IMR-90 (cell line): ENCODE data around the gene RAB40C. TPM values are rescaled to one million over a fixed set of nuclear protein-coding genes. Genes with fewer than 3 reads are reported as not detected.

Experiments
- ATAC-seq: fragments of 200-7000 bp; cut with Tn5 transposase; 2 replicates; pipeline ENCODE4 v1.9.1; 2020; ENCODE audit warnings: low read depth, mild to moderate bottlenecking, moderate library complexity
- BruUV-seq: library from RNA; stranded (reverse); fragments of 400-500 nt; replicated peaks from 2 replicates; lab custom pipeline; 2021; lab: Mats Ljungman, UMichigan
- CTCF ChIA-PET: fragments of 300-600 bp; formaldehyde crosslinking; extraction: SDS; loops from one replicate; lab custom pipeline; 2021; ENCODE audit warnings: antibody characterized with exemption; lab: Yijun Ruan, JAX
- POLR2A ChIA-PET: fragments of 300-600 bp; sonication (Branson Sonifier 250); formaldehyde crosslinking; loops from one replicate; lab custom pipeline; 2022; ENCODE audit warnings: antibody characterized with exemption; ENCODE audit not compliant: unreplicated experiment; lab: Charles Lee
- DNase-seq: peaks from one replicate; pipeline ENCODE4 v3.0.0; 2013
- H2AFZ ChIP-seq: replicated peaks from 2 replicates; pipeline ENCODE3; 2013; ENCODE audit warnings: low read length, mild to moderate bottlenecking; ENCODE audit not compliant: poor library complexity
- H2AK5ac ChIP-seq: 2 replicates; pipeline ENCODE4 v1.6.1; 2013; ENCODE audit warnings: low read depth, low read length, inconsistent platforms
- H2AK9ac ChIP-seq: replicated peaks from 2 replicates; pipeline ENCODE3; 2013; ENCODE audit warnings: mild to moderate bottlenecking, low read depth, low read length, moderate library complexity; ENCODE audit not compliant: poor library complexity
- H2BK120ac ChIP-seq: 2 replicates; pipeline ENCODE4 v1.6.1; 2013; ENCODE audit warnings: low read depth, low read length, inconsistent platforms
- H2BK15ac ChIP-seq: 3 replicates; pipeline ENCODE4 v1.6.1; 2013; ENCODE audit warnings: low read depth, low read length, inconsistent platforms
- H2BK20ac ChIP-seq: 2 replicates; pipeline ENCODE4 v1.6.1; 2013; ENCODE audit warnings: low read depth, mild to moderate bottlenecking, inconsistent platforms, low read length, moderate library complexity
- H2BK5ac ChIP-seq: 2 replicates; pipeline ENCODE4 v1.6.1; 2013; ENCODE audit warnings: mild to moderate bottlenecking, low read depth, low read length, inconsistent platforms; ENCODE audit not compliant: poor library complexity, severe bottlenecking
- H3K14ac ChIP-seq: replicated peaks from 2 replicates; pipeline ENCODE4 v1.6.1; 2013; ENCODE audit warnings: low read depth, low read length, inconsistent platforms
- H3K18ac ChIP-seq: 2 replicates; pipeline ENCODE4 v1.6.1; 2013; ENCODE audit warnings: low read depth, low read length, control low read depth
- H3K23ac ChIP-seq: 2 replicates; pipeline ENCODE4 v1.6.1; 2013; ENCODE audit warnings: low read depth, low read length, inconsistent platforms
- H3K27ac ChIP-seq: 2 replicates; pipeline ENCODE4 v1.5.1; 2013; ENCODE audit warnings: mild to moderate bottlenecking, control low read depth, low read length; ENCODE audit not compliant: insufficient read depth
- H3K27me3 ChIP-seq: 2 replicates; pipeline ENCODE4 v1.6.1; 2013; ENCODE audit warnings: low read length; ENCODE audit not compliant: control insufficient read depth, insufficient read depth
- H3K36me3 ChIP-seq: 2 replicates; pipeline ENCODE4 v1.6.1; 2013; ENCODE audit warnings: low read length, mixed read lengths; ENCODE audit not compliant: control insufficient read depth, insufficient read depth
- H3K4ac ChIP-seq: 2 replicates; pipeline ENCODE4 v1.6.1; 2013; ENCODE audit warnings: low read depth, low read length, inconsistent platforms
- H3K4me1 ChIP-seq: 2 replicates; pipeline ENCODE4 v1.6.1; 2013; ENCODE audit warnings: low read length, mixed read lengths; ENCODE audit not compliant: control insufficient read depth, insufficient read depth
- H3K4me2 ChIP-seq: 2 replicates; pipeline ENCODE4 v1.6.1; 2013; ENCODE audit warnings: low read depth, mild to moderate bottlenecking, control low read depth, low read length, moderate library complexity
- H3K4me3 ChIP-seq: 2 replicates; pipeline ENCODE4 v1.5.1; 2013; ENCODE audit warnings: low read depth, mild to moderate bottlenecking, control low read depth, low read length, moderate library complexity; ENCODE audit not compliant: insufficient read depth
- H3K56ac ChIP-seq: 2 replicates; pipeline ENCODE4 v1.6.1; 2013; ENCODE audit warnings: low read length, inconsistent platforms; ENCODE audit not compliant: insufficient read depth; ENCODE audit errors: extremely low read depth
- H3K79me1 ChIP-seq, 2 experiments: 2 replicates each; pipeline ENCODE4 v1.6.1; 2013; ENCODE audit warnings: low read length in 2 of 2, inconsistent platforms in 1 of 2, low read depth in 1 of 2
- H3K9ac ChIP-seq: 2 replicates; pipeline ENCODE4 v1.6.1; 2013; ENCODE audit warnings: low read depth, low read length, control low read depth
- H3K9me1 ChIP-seq: 2 replicates; pipeline ENCODE4 v1.6.1; 2013; ENCODE audit warnings: low read length, inconsistent platforms; ENCODE audit not compliant: insufficient read depth
- H3K9me3 ChIP-seq: 2 replicates; pipeline ENCODE4 v1.6.1; 2013; ENCODE audit warnings: low read length; ENCODE audit not compliant: control insufficient read depth, insufficient read depth
- H4K20me1 ChIP-seq: 2 replicates; pipeline ENCODE4 v1.6.1; 2013; ENCODE audit warnings: low read length, inconsistent platforms; ENCODE audit not compliant: insufficient read depth
- H4K5ac ChIP-seq: 2 replicates; pipeline ENCODE4 v1.6.1; 2013; ENCODE audit warnings: mild to moderate bottlenecking, low read depth, low read length, control low read depth
- H4K8ac ChIP-seq, 2 experiments: 2 replicates each; pipeline ENCODE4 v1.6.1; 2013; ENCODE audit warnings: low read depth in 2 of 2, low read length in 2 of 2, control low read depth in 1 of 2, inconsistent platforms in 1 of 2
- H4K91ac ChIP-seq: 2 replicates; pipeline ENCODE4 v1.6.1; 2013; ENCODE audit warnings: low read depth, low read length, inconsistent platforms; ENCODE audit not compliant: insufficient read depth
- BHLHE40 ChIP-seq: fragments of 150-350 bp; IDR thresholded peaks from 2 replicates; pipeline ENCODE4 v1.6.1; 2016; ENCODE audit warnings: mild to moderate bottlenecking, low read depth, low read length
- CEBPB ChIP-seq: IDR thresholded peaks from 2 replicates; pipeline ENCODE4 v1.6.1; 2012; ENCODE audit warnings: low read depth, low read length, improper control_type of control experiment
- CHD1 ChIP-seq: IDR thresholded peaks from 2 replicates; pipeline ENCODE4 v1.6.1; 2012; ENCODE audit warnings: low read depth, low read length, improper control_type of control experiment
- CTCF ChIP-seq: conservative IDR thresholded peaks from 2 replicates; pipeline ENCODE4 v1.5.1; 2012; ENCODE audit warnings: mild to moderate bottlenecking, low read depth, low read length, improper control_type of control experiment
- ELK1 ChIP-seq: fragments of 150-350 bp; IDR thresholded peaks from 2 replicates; pipeline ENCODE4 v1.6.1; 2016; ENCODE audit warnings: low read depth, mild to moderate bottlenecking, low read length, moderate library complexity, borderline replicate concordance
- FOS ChIP-seq: fragments of 150-350 bp; IDR thresholded peaks from 2 replicates; pipeline ENCODE4 v1.6.1; 2016; ENCODE audit warnings: low read depth, low read length
- MAFK ChIP-seq: IDR thresholded peaks from 2 replicates; pipeline ENCODE4 v1.6.1; 2012; ENCODE audit warnings: low read depth, low read length, improper control_type of control experiment
- MAZ ChIP-seq: IDR thresholded peaks from 2 replicates; pipeline ENCODE4 v1.6.1; 2012; ENCODE audit warnings: low read depth, mild to moderate bottlenecking, low read length, improper control_type of control experiment, moderate library complexity, borderline replicate concordance
- MXI1 ChIP-seq: IDR thresholded peaks from 2 replicates; pipeline ENCODE4 v1.6.1; 2012; ENCODE audit warnings: low read depth, mild to moderate bottlenecking, low read length, moderate library complexity, borderline replicate concordance
- NFE2L2 ChIP-seq: fragments of 150-350 bp; IDR thresholded peaks from 2 replicates; pipeline ENCODE4 v1.6.1; 2016; ENCODE audit warnings: low read depth, mild to moderate bottlenecking, low read length
- POLR2A ChIP-seq: IDR thresholded peaks from 2 replicates; pipeline ENCODE4 v1.6.1; 2012; ENCODE audit warnings: mild to moderate bottlenecking, low read depth, low read length
- RAD21 ChIP-seq: IDR thresholded peaks from 2 replicates; pipeline ENCODE4 v1.6.1; 2012; ENCODE audit warnings: low read length, improper control_type of control experiment
- RCOR1 ChIP-seq: IDR thresholded peaks from 2 replicates; pipeline ENCODE4 v1.6.1; 2012; ENCODE audit warnings: mild to moderate bottlenecking, low read length, improper control_type of control experiment; ENCODE audit not compliant: insufficient replicate concordance
- RFX5 ChIP-seq: IDR thresholded peaks from 2 replicates; pipeline ENCODE4 v1.8.0; 2012; ENCODE audit warnings: low read depth, mild to moderate bottlenecking, low read length, moderate library complexity
- SMC3 ChIP-seq: fragments of 150-350 bp; IDR thresholded peaks from 2 replicates; pipeline ENCODE4 v1.6.1; 2016; ENCODE audit warnings: low read depth, mild to moderate bottlenecking, antibody characterized with exemption, low read length, moderate library complexity
- WGBS, 2 experiments: methylation state at CpG; one replicate each; pipeline versions ENCODE4 v1.1.5 to v1.1.7; 2013; ENCODE audit warnings: missing lambda C conversion rate in 2 of 2; ENCODE audit not compliant: insufficient read length in 1 of 2; ENCODE audit errors: extremely low coverage in 2 of 2; 5-methylcytosine and 5-hydroxymethylcytosine counted together
- dilution Hi-C: fragments of 300-500 bp; cut with HindIII; formaldehyde crosslinking; loops from one replicate; pipeline ENCODE4 v1.14.3; 2018; ENCODE audit warnings: low sequenced_read_pairs; ENCODE audit not compliant: unreplicated experiment
- in situ Hi-C: fragments of 300-500 bp; cut with MboI; formaldehyde crosslinking; loops from 3 replicates; pipeline ENCODE4 v1.14.3; 2019; ENCODE audit warnings: low sequenced_read_pairs, inconsistent platforms, mixed read lengths
- intact Hi-C: fragments of 100-400 bp; cut with micrococcal nuclease; formaldehyde crosslinking; loops from 2 replicates; pipeline ENCODE4 v1.10.0; 2022
- polyA plus RNA-seq, 3 experiments: library from polyadenylated mRNA; depleted of rRNA; stranded (reverse); fragments of >200 nt; gene quantifications; 2 replicates each; pipeline ENCODE4 v1.2.3, GENCODE V29; 2012; ENCODE audit warnings: low replicate concordance in 1 of 3
- total RNA-seq: library from RNA; depleted of rRNA; stranded (reverse); fragments of >200 nt; gene quantifications from 2 replicates; pipeline ENCODE4 v1.2.3, GENCODE V29; 2012

The RAB40C gene
- total and polyA plus RNA-seq, 2 of the 4 experiments (the other 2 are of a cell fraction), result 6.8 to 13.7 TPM

- no peak for DNase-seq
- H3K36me3 ChIP-seq, result peaks cover 7% of the 10 kb centered on the region; the same call in 1 of the 2 replicates
- 90% methylated on average over 4 of the region's 21 CpGs; no CpG with 5 or more reads in 1 of the 2 experiments for WGBS, 2 experiments
- peaks cover 1 to 16% of the 10 kb centered on the region in 2 experiments; a peak in 2 of 4 replicates for H3K79me1 ChIP-seq
- no peaks in the 10 kb centered on the region for H4K20me1 ChIP-seq
- H3K4me2 ChIP-seq, result no peak overlapping the region
- H2AK5ac ChIP-seq, result no peak overlapping the region
- H2AK9ac ChIP-seq, result no peak overlapping the region
- H3K18ac ChIP-seq, result no peak overlapping the region
- dilution Hi-C loops (no loop called here), in situ Hi-C loops (no loop called here), intact Hi-C loops (no loop called here)
- H4K8ac ChIP-seq, result no peak overlapping the region
- H3K9me1 ChIP-seq, result peaks cover 9% of the 10 kb centered on the region; the same call in 1 of the 2 replicates
- H4K5ac ChIP-seq, result no peak overlapping the region
- no peaks in the 10 kb centered on the region for H3K9me3 ChIP-seq
- no peaks in the 10 kb centered on the region for H3K27me3 ChIP-seq
- H3K4ac ChIP-seq, result no peak overlapping the region
- ChIA-PET POLR2A (no interaction called here), CTCF (no interaction called here)
- no peak overlapping the region for H2BK120ac ChIP-seq
- H3K23ac ChIP-seq, result no peak overlapping the region
- no peak overlapping the region for H2BK5ac ChIP-seq
- H4K91ac ChIP-seq, result no peak overlapping the region
- no peak overlapping the region for H3K14ac ChIP-seq
- TF ChIP-seq RCOR1 (no peak), MAFK (no peak), NFE2L2 (no peak), MXI1 (no peak), CEBPB (no peak), SMC3 (no peak), MAZ (no peak), RAD21 (no peak), CHD1 (no peak), POLR2A (no peak), ELK1 (no peak), RFX5 (no peak), CTCF (no peak), FOS (no peak), BHLHE40 (no peak)
- no peak overlapping the region for H2BK15ac ChIP-seq
- H2AFZ ChIP-seq, result no peak overlapping the region
- no peak overlapping the region for H3K9ac ChIP-seq
- no peak overlapping the region for H3K27ac ChIP-seq
- H3K4me1 ChIP-seq, result peaks cover 7% of the 10 kb centered on the region
- no TSS peak for BruUV-seq
- no peak overlapping the region for H2BK20ac ChIP-seq
- ATAC-seq, result no peak
- H3K56ac ChIP-seq, result no peak overlapping the region
- no peak overlapping the region for H3K4me3 ChIP-seq
Observed at GRCh38 chr16:582614-583331, 7.1 kb upstream of the RAB40C start.
